IMR-90 (cell line): ENCODE measurements around the gene MARS1.

ENCODE experiments used
- BHLHE40 ChIP-seq: fragments of 150-350 bp; IDR thresholded peaks from 2 replicates; pipeline ENCODE4 v1.6.1; 2016; ENCODE audit warnings: mild to moderate bottlenecking, low read depth, low read length
- CEBPB ChIP-seq: IDR thresholded peaks from 2 replicates; pipeline ENCODE4 v1.6.1; 2012; ENCODE audit warnings: low read depth, low read length, improper control_type of control experiment
- CTCF ChIP-seq: conservative IDR thresholded peaks from 2 replicates; pipeline ENCODE4 v1.5.1; 2012; ENCODE audit warnings: mild to moderate bottlenecking, low read depth, low read length, improper control_type of control experiment
- FOS ChIP-seq: fragments of 150-350 bp; IDR thresholded peaks from 2 replicates; pipeline ENCODE4 v1.6.1; 2016; ENCODE audit warnings: low read depth, low read length
- MAFK ChIP-seq: IDR thresholded peaks from 2 replicates; pipeline ENCODE4 v1.6.1; 2012; ENCODE audit warnings: low read depth, low read length, improper control_type of control experiment
- MXI1 ChIP-seq: IDR thresholded peaks from 2 replicates; pipeline ENCODE4 v1.6.1; 2012; ENCODE audit warnings: low read depth, mild to moderate bottlenecking, low read length, moderate library complexity, borderline replicate concordance
- POLR2A ChIP-seq: IDR thresholded peaks from 2 replicates; pipeline ENCODE4 v1.6.1; 2012; ENCODE audit warnings: mild to moderate bottlenecking, low read depth, low read length
- RAD21 ChIP-seq: IDR thresholded peaks from 2 replicates; pipeline ENCODE4 v1.6.1; 2012; ENCODE audit warnings: low read length, improper control_type of control experiment
- RCOR1 ChIP-seq: IDR thresholded peaks from 2 replicates; pipeline ENCODE4 v1.6.1; 2012; ENCODE audit warnings: mild to moderate bottlenecking, low read length, improper control_type of control experiment; ENCODE audit not compliant: insufficient replicate concordance
- RFX5 ChIP-seq: IDR thresholded peaks from 2 replicates; pipeline ENCODE4 v1.8.0; 2012; ENCODE audit warnings: low read depth, mild to moderate bottlenecking, low read length, moderate library complexity
- SMC3 ChIP-seq: fragments of 150-350 bp; IDR thresholded peaks from 2 replicates; pipeline ENCODE4 v1.6.1; 2016; ENCODE audit warnings: low read depth, mild to moderate bottlenecking, antibody characterized with exemption, low read length, moderate library complexity
- USF2 ChIP-seq: fragments of 150-350 bp; IDR thresholded peaks from 2 replicates; pipeline ENCODE4 v1.6.1; 2017; ENCODE audit warnings: mild to moderate bottlenecking, antibody characterized with exemption, low read length, low read depth

- TF ChIP-seq USF2 (no peak), CTCF (no peak), RFX5 (no peak), POLR2A (no peak), MAFK (no peak), CEBPB (no peak), BHLHE40 (no peak), RCOR1 (no peak), RAD21 (no peak), MXI1 (no peak), SMC3 (no peak), FOS (no peak)
Observed at GRCh38 chr12:57458665-57459054, 29.2 kb upstream of the MARS1 start.
